Calu3 (cell line): ENCODE results near the gene NGEF. TPM values are rescaled to one million over a fixed set of nuclear protein-coding genes. Genes with fewer than 3 reads are reported as not detected.
A peak's percentile ranks its signal among the peaks of the same experiment; 100 is the strongest.

ENCODE experiments used
- BruUV-seq: library from RNA; stranded (reverse); fragments of 400-500 nt; replicated peaks from 2 replicates; lab custom pipeline; 2021; lab: Mats Ljungman, UMichigan
- CTCF ChIA-PET: fragments of 300-600 bp; sonication (Branson Sonifier 250); formaldehyde crosslinking; loops from one replicate; lab custom pipeline; 2022; ENCODE audit warnings: antibody characterized with exemption; lab: Charles Lee
- DNase-seq: peaks from one replicate; pipeline ENCODE4 v3.0.0; 2022
- H3K27ac Mint-ChIP-seq: one replicate; pipeline ENCODE4 v1.8.0; 2022; ENCODE audit warnings: mixed read lengths; ENCODE audit not compliant: unreplicated experiment
- H3K27me3 Mint-ChIP-seq: one replicate; pipeline ENCODE4 v1.8.0; 2022; ENCODE audit warnings: mixed read lengths; ENCODE audit not compliant: unreplicated experiment
- H3K36me3 Mint-ChIP-seq: one replicate; pipeline ENCODE4 v1.8.0; 2022; ENCODE audit warnings: mild to moderate bottlenecking, moderate library complexity, mixed read lengths; ENCODE audit not compliant: insufficient read depth, unreplicated experiment
- H3K4me1 Mint-ChIP-seq: one replicate; pipeline ENCODE4 v1.8.0; 2022; ENCODE audit warnings: mild to moderate bottlenecking, low read depth, mixed read lengths; ENCODE audit not compliant: unreplicated experiment
- H3K4me3 Mint-ChIP-seq: one replicate; pipeline ENCODE4 v1.8.0; 2022; ENCODE audit warnings: mild to moderate bottlenecking, low read depth, moderate library complexity, mixed read lengths; ENCODE audit not compliant: unreplicated experiment
- H3K9me3 Mint-ChIP-seq: one replicate; pipeline ENCODE4 v1.8.0; 2022; ENCODE audit warnings: low read depth, mixed read lengths; ENCODE audit not compliant: unreplicated experiment
- intact Hi-C: fragments of 100-400 bp; cut with micrococcal nuclease; formaldehyde crosslinking; loops from one replicate; pipeline ENCODE4 v1.10.0; 2022; ENCODE audit not compliant: unreplicated experiment
- total RNA-seq: library from RNA; stranded (reverse); gene quantifications from 2 replicates; pipeline ENCODE4 v1.2.3, GENCODE V29; 2022
- TF ChIP-seq, protein P1 (sequence below): fragments of 200-600 bp; IDR thresholded peaks from one replicate; pipeline ENCODE4 v1.8.0; 2022; ENCODE audit warnings: antibody characterized with exemption; ENCODE audit not compliant: unreplicated experiment

NGEF gene
- total RNA-seq, 1 experiment from 2014 or later, result 1.7 TPM

DNA sequence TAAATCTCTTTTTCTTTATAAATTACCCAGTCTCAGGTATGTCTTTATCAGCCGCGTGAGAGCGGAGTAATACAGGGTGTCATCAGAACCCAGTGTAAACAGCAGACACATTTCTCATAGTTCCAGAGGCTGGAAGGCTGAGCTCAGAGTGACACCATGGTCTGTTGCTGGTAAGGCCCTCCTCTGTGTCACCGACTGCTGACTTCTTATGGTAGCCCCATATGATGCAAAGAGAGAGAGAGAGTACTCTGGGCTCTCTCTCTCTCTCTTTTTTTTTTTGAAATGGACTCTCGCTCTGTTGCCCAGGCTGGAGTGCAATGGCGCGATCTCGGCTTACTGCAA lies 83.0 kb downstream of the NGEF start:
- DNase-seq, result no peak
- no peak overlapping the region for H3K4me3 Mint-ChIP-seq
- no peaks in the 10 kb centered on the region for H3K36me3 Mint-ChIP-seq
- H3K27me3 Mint-ChIP-seq, result peaks cover 56% of the 10 kb centered on the region
- CTCF ChIA-PET, result no interaction called here
- intact Hi-C loops, result no loop called here
- no peak overlapping the region for H3K27ac Mint-ChIP-seq
- no TSS peak for BruUV-seq
- TF ChIP-seq, protein P1, sequence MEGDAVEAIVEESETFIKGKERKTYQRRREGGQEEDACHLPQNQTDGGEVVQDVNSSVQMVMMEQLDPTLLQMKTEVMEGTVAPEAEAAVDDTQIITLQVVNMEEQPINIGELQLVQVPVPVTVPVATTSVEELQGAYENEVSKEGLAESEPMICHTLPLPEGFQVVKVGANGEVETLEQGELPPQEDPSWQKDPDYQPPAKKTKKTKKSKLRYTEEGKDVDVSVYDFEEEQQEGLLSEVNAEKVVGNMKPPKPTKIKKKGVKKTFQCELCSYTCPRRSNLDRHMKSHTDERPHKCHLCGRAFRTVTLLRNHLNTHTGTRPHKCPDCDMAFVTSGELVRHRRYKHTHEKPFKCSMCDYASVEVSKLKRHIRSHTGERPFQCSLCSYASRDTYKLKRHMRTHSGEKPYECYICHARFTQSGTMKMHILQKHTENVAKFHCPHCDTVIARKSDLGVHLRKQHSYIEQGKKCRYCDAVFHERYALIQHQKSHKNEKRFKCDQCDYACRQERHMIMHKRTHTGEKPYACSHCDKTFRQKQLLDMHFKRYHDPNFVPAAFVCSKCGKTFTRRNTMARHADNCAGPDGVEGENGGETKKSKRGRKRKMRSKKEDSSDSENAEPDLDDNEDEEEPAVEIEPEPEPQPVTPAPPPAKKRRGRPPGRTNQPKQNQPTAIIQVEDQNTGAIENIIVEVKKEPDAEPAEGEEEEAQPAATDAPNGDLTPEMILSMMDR, result no peak
- no peaks in the 10 kb centered on the region for H3K9me3 Mint-ChIP-seq
- H3K4me1 Mint-ChIP-seq, result no peaks in the 10 kb centered on the region

- CTCF ChIA-PET, result no interaction called here
- Mint-ChIP-seq H3K27ac (no peak overlapping the region), H3K9me3 (no peaks in the 10 kb centered on the region), H3K27me3 (peaks cover 58% of the 10 kb centered on the region), H3K36me3 (no peaks in the 10 kb centered on the region), H3K4me1 (no peaks in the 10 kb centered on the region), H3K4me3 (peak overlapping the region; percentile 47)
- TF ChIP-seq, protein P1, result no peak
- BruUV-seq, result no TSS peak
- DNase-seq, result no peak
- intact Hi-C loops, result no loop called here
These were observed 83.6 kb downstream of the NGEF start for GRCh38 chr2:232929303-232930058.

DNA sequence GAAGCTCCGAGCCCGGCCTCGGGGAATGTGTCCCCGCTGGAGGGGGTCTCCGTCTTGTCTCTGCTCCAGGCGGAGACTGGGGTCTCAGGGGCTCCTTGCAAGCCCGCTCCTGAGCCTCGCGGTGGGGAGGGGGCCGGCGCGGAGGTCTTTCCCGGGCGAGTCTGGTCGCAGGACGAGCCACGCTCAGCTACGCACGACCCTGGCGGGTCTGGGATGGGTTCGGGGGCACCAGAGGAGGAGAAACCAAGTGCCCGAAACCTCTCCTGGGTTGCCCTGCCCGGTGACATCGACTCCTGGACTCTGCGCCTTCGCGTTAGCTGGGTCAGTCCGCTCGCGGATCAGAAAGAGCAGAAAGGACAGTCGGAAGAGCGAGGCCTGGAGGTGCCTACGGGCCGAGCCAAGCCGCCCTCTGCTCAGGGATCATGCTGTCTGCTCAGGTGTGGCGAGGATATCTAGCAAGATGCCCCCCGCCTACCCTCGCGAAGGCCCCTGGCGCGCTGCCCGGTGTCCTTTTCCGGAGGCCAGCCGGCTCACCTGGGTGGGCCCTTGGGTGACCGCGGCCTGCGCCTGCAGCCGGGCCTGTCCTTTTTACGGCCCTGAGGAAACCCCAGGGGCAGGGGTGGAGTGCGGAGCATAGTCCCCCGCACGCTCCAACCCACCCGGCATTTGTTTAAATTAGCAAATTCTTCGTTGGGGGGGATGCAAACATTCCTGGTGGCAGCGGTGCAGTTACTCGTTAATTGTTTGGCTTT lies 84.3 kb downstream of the NGEF start:
- H3K36me3 Mint-ChIP-seq, result no peaks in the 10 kb centered on the region
- H3K27ac Mint-ChIP-seq, result no peak overlapping the region
- no peaks in the 10 kb centered on the region for H3K4me1 Mint-ChIP-seq
- intact Hi-C loops, result no loop called here
- no TSS peak for BruUV-seq
- peak overlapping the region; percentile 47 for H3K4me3 Mint-ChIP-seq
- H3K9me3 Mint-ChIP-seq, result no peaks in the 10 kb centered on the region
- CTCF ChIA-PET, result no interaction called here
- peaks cover 58% of the 10 kb centered on the region for H3K27me3 Mint-ChIP-seq
- no peak for DNase-seq
- TF ChIP-seq, protein P1, result no peak

- no TSS peak for BruUV-seq
- TF ChIP-seq, protein P1, result no peak
- H3K4me3 Mint-ChIP-seq, result peak overlapping the region; percentile 55
- intact Hi-C loops, result no loop called here
- CTCF ChIA-PET, result interaction anchor here (0.7 kb wide), 1 partner anchor 85 kb away, joined by 3 read pairs; the partner anchor contains the start of gene NGEF
- H3K27me3 Mint-ChIP-seq, result peaks cover 58% of the 10 kb centered on the region
- no peak overlapping the region for H3K27ac Mint-ChIP-seq
- no peaks in the 10 kb centered on the region for H3K36me3 Mint-ChIP-seq
- no peaks in the 10 kb centered on the region for H3K4me1 Mint-ChIP-seq
- DNase-seq, result peak; percentile 30
- no peaks in the 10 kb centered on the region for H3K9me3 Mint-ChIP-seq
These were observed 85.1 kb downstream of the NGEF start for GRCh38 chr2:232927793-232928550.
